HL-60 (cell line): Measurements from ENCODE around the gene PER1.

Experiments used
- DNase-seq, 2 experiments: peaks; one replicate each; pipeline ENCODE4 v3.0.0-alpha.2; 2010 to 2020; ENCODE audit warnings: low read depth in 1 of 2, low spot score in 1 of 2
- H3K27ac ChIP-seq: fragments of 250-450 bp; sonication (Bioruptor Pico); replicated peaks from 2 replicates; pipeline ENCODE4 v1.5.1; 2020; ENCODE audit warnings: mild to moderate bottlenecking, moderate library complexity
- H3K27me3 ChIP-seq: fragments of 250-450 bp; sonication (Bioruptor Pico); 2 replicates; pipeline ENCODE4 v1.5.1; 2021; ENCODE audit warnings: mild to moderate bottlenecking, moderate library complexity; ENCODE audit not compliant: insufficient read depth, poor library complexity, severe bottlenecking
- H3K4me3 ChIP-seq: replicated peaks from 2 replicates; pipeline ENCODE4 v1.5.1; 2011; ENCODE audit warnings: mild to moderate bottlenecking, control low read depth, low read length; ENCODE audit not compliant: insufficient read depth
- GABPA ChIP-seq: IDR thresholded peaks from 2 replicates; pipeline ENCODE4 v1.6.1; 2012; ENCODE audit warnings: low read depth
- POLR2AphosphoS5 ChIP-seq: IDR thresholded peaks from 2 replicates; pipeline ENCODE4 v1.6.1; 2012; ENCODE audit warnings: low read depth
- REST ChIP-seq: IDR thresholded peaks from 2 replicates; pipeline ENCODE4 v1.6.1; 2012; ENCODE audit warnings: low read depth; ENCODE audit not compliant: insufficient replicate concordance
- SPI1 ChIP-seq: IDR thresholded peaks from 2 replicates; pipeline ENCODE4 v1.6.1; 2012; ENCODE audit warnings: low read depth, mild to moderate bottlenecking, borderline replicate concordance
- TF ChIP-seq, protein P1 (sequence below): IDR thresholded peaks from one replicate; pipeline ENCODE4 v1.5.1; 2011; ENCODE audit warnings: low read length, control low read depth, inconsistent platforms; ENCODE audit not compliant: insufficient read depth

PER1 gene

GRCh38 chr17:8154608-8155155 lies 2.5 kb upstream of the PER1 start:
- Histone ChIP-seq H3K4me3 (no peak overlapping the region), H3K27me3 (no peaks in the 10 kb centered on the region), H3K27ac (peak overlapping the region; percentile 61; the same call in 1 of the 2 replicates)
- TF ChIP-seq, protein P1, sequence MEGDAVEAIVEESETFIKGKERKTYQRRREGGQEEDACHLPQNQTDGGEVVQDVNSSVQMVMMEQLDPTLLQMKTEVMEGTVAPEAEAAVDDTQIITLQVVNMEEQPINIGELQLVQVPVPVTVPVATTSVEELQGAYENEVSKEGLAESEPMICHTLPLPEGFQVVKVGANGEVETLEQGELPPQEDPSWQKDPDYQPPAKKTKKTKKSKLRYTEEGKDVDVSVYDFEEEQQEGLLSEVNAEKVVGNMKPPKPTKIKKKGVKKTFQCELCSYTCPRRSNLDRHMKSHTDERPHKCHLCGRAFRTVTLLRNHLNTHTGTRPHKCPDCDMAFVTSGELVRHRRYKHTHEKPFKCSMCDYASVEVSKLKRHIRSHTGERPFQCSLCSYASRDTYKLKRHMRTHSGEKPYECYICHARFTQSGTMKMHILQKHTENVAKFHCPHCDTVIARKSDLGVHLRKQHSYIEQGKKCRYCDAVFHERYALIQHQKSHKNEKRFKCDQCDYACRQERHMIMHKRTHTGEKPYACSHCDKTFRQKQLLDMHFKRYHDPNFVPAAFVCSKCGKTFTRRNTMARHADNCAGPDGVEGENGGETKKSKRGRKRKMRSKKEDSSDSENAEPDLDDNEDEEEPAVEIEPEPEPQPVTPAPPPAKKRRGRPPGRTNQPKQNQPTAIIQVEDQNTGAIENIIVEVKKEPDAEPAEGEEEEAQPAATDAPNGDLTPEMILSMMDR, result no peak
- TF ChIP-seq SPI1 (no peak), POLR2AphosphoS5 (no peak), REST (no peak), GABPA (no peak)
- DNase-seq, result no peak

DNA sequence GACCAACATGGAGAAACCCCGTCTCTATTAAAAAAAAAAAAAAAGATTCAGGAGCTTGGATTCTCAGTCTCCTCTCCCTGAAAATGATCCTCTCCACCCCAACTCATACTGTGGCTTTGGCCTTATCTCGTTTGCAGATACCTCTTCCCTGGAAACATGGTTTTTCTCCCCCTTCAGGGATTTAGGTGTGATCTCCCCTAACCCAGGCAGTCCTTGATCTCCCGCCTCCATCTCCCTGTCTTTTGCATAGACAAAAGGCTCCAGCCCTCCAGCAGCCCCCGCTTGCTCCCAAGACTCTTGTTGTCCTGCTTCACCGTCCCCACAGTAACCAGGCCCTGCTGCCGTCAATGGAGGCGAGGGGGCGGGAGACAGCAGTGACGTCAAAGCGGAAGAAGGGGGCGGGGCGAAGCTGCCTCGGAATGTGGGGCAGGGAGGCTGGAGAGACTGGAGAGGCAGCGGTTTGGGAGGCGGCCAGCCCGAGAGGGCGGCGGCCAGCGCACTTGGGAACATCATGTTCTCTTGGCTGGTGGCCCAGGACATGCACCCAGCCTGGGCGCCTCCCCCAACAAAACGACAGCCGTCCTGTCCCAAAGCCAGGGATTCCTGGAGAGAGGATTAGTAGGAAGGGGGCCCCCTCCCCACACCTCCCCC lies 1.9 kb upstream of the PER1 start:
- Histone ChIP-seq H3K4me3 (no peak overlapping the region), H3K27ac (peak overlapping the region; percentile 61), H3K27me3 (no peaks in the 10 kb centered on the region)
- DNase-seq, result peak; percentile 65 to 81
- TF ChIP-seq POLR2AphosphoS5 (no peak), REST (no peak), SPI1 (no peak), GABPA (no peak)
- TF ChIP-seq, protein P1, result no peak

GRCh38 chr17:8153525-8153956 lies 1.3 kb upstream of the PER1 start:
- H3K27ac ChIP-seq, result peak overlapping the region; percentile 61
- DNase-seq, result no peak
- no peak for TF ChIP-seq REST
- TF ChIP-seq POLR2AphosphoS5, result no peak
- no peak for TF ChIP-seq SPI1
- TF ChIP-seq, protein P1, result no peak
- TF ChIP-seq GABPA, result no peak
- no peak overlapping the region for H3K4me3 ChIP-seq
- H3K27me3 ChIP-seq, result no peaks in the 10 kb centered on the region
